Fibroblast of lung (primary cell): ENCODE results near the gene POU3F3. TPM values are rescaled to one million over a fixed set of nuclear protein-coding genes. Genes with fewer than 3 reads are reported as not detected.
A peak's percentile ranks its signal among the peaks of the same experiment; 100 is the strongest.

Experiments
- DNase-seq, 2 donors: peaks; one replicate each; pipeline versions ENCODE4 v3.0.0 to v3.0.0-alpha.2; 2010; ENCODE audit warnings: low read depth in 2 of 2
- H2AFZ ChIP-seq: 2 replicates; pipeline ENCODE4 v1.5.1; 2012; ENCODE audit warnings: low read length, control low read depth, inconsistent platforms
- H3K27ac ChIP-seq: 2 replicates; pipeline ENCODE4 v1.5.1; 2011; ENCODE audit warnings: low read length, control low read depth; ENCODE audit not compliant: insufficient read depth
- H3K27me3 ChIP-seq: 2 replicates; pipeline ENCODE4 v1.5.1; 2011; ENCODE audit warnings: mild to moderate bottlenecking, low read length; ENCODE audit not compliant: control insufficient read depth, insufficient read depth
- H3K36me3 ChIP-seq: 2 replicates; pipeline ENCODE4 v1.5.1; 2011; ENCODE audit warnings: low read length; ENCODE audit not compliant: control insufficient read depth, insufficient read depth
- H3K4me1 ChIP-seq: 2 replicates; pipeline ENCODE4 v1.5.1; 2011; ENCODE audit warnings: low read length; ENCODE audit not compliant: control insufficient read depth, insufficient read depth; ENCODE audit errors: extremely low read depth
- H3K4me2 ChIP-seq: 2 replicates; pipeline ENCODE4 v1.5.1; 2011; ENCODE audit warnings: low read length, control low read depth; ENCODE audit not compliant: insufficient read depth; ENCODE audit errors: extremely low read depth
- H3K4me3 ChIP-seq, 4 experiments: fragments of 200-600 bp in 1 of 4; sonication (generic) in 1 of 4; replicated peaks in 1 of 4; 2 replicates each; pipeline ENCODE4 v1.5.1; 2011 to 2016; ENCODE audit warnings: low read length in 4 of 4, low read depth in 3 of 4, mild to moderate bottlenecking in 3 of 4, control low read depth in 2 of 4, inconsistent platforms in 1 of 4, mixed read lengths in 1 of 4; ENCODE audit not compliant: insufficient read depth in 1 of 4; ENCODE audit errors: control extremely low read depth in 1 of 4
- H3K79me2 ChIP-seq: 2 replicates; pipeline ENCODE4 v1.5.1; 2012; ENCODE audit warnings: mild to moderate bottlenecking, low read length, inconsistent platforms; ENCODE audit not compliant: control insufficient read depth, insufficient read depth
- H3K9ac ChIP-seq: 2 replicates; pipeline ENCODE4 v1.5.1; 2011; ENCODE audit warnings: mild to moderate bottlenecking, low read length, control low read depth; ENCODE audit not compliant: insufficient read depth
- H3K9me3 ChIP-seq: 2 replicates; pipeline ENCODE4 v1.5.1; 2012; ENCODE audit warnings: low read depth, low read length; ENCODE audit not compliant: control insufficient read depth, insufficient read depth
- H4K20me1 ChIP-seq: 2 replicates; pipeline ENCODE4 v1.5.1; 2011; ENCODE audit warnings: low read length; ENCODE audit not compliant: control insufficient read depth, insufficient read depth; ENCODE audit errors: extremely low read depth
- EZH2 ChIP-seq: IDR thresholded peaks from 2 replicates; pipeline ENCODE4 v1.5.1; 2012; ENCODE audit warnings: low read length, control low read depth, mild to moderate bottlenecking; ENCODE audit errors: missing control alignments
- polyA plus RNA-seq, 2 donors: library from polyadenylated mRNA; depleted of rRNA in 1 of 2; stranded (reverse) in 1 of 2; unstranded in 1 of 2; fragments of >200 nt; gene quantifications; 2 replicates each; pipeline ENCODE4 v1.2.1, GENCODE V29; 2011 to 2012; ENCODE audit warnings: missing spikeins in 1 of 2
- total RNA-seq: library from RNA; depleted of rRNA; stranded (reverse); fragments of >200 nt; gene quantifications from 2 replicates; pipeline ENCODE4 v1.2.1, GENCODE V29; 2014
- TF ChIP-seq, protein P1 (sequence below), 2 donors: IDR thresholded peaks in 1 of 2; conservative IDR thresholded peaks in 1 of 2; 1 replicate in 1 of 2; 2 replicates in 1 of 2; pipeline ENCODE4 v1.5.1; 2011 to 2012; ENCODE audit warnings: low read length in 2 of 2, control low read depth in 1 of 2, inconsistent platforms in 1 of 2, low read depth in 1 of 2, mild to moderate bottlenecking in 1 of 2

The POU3F3 gene
- total and polyA plus RNA-seq, 2 donors (not counting 1 experiment from before 2014, with no cell fraction given) = 0.01 TPM; not detected in 1

DNA sequence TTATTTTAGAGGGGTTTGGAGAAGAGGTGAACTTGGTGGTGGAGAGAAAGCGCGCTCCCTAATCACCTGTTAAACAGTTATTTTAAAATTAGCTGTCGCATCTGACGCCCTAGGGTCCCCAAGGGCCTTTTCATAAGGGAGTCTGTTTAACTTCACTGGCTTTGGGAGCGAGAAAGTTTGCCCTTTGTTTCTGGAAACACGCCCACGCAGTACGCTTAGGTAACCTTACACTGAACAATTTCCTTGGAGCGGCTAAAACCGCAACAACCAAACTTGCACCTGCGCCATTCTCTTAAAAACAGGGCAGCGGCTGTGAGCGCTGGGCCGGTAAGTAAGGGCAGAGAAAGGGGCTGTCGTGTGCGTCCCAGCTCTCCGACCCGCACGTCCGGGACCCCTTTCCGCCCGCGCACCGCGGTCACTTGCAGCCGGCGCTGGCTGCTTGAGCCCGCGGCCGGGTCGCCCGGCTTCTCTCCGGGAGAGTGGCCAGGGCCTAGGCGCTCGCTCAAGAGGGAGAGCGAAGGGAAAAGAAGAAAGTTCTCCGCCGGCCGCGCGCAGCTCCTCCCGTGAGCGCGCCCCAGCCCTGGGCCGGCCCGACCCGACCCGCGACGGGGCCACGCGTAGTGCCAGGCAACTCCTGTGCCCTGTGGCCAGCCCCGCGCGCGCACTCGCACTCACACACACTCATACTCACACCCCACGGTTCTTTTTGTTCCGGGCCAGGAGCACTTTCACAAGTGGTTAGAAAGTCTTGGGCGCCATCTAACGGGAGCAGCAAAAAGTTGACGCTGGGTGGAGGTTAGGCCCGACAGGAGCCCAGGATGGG, 19.2 kb downstream of the POU3F3 start:
- Histone ChIP-seq H3K4me1 (no peaks in the 10 kb centered on the region), H4K20me1 (no peaks in the 10 kb centered on the region), H3K27ac (no peak overlapping the region), H3K36me3 (no peaks in the 10 kb centered on the region), H3K9ac (no peak overlapping the region), H3K79me2 (no peaks in the 10 kb centered on the region), H3K27me3 (peaks cover 18% of the 10 kb centered on the region), H3K9me3 (no peaks in the 10 kb centered on the region), H3K4me3 (peak overlapping the region in 3 of 4 experiments; percentile 11 to 59 (median 14)), H2AFZ (no peak overlapping the region), H3K4me2 (peak overlapping the region; percentile 51)
- no peak for TF ChIP-seq EZH2
- TF ChIP-seq, protein P1, sequence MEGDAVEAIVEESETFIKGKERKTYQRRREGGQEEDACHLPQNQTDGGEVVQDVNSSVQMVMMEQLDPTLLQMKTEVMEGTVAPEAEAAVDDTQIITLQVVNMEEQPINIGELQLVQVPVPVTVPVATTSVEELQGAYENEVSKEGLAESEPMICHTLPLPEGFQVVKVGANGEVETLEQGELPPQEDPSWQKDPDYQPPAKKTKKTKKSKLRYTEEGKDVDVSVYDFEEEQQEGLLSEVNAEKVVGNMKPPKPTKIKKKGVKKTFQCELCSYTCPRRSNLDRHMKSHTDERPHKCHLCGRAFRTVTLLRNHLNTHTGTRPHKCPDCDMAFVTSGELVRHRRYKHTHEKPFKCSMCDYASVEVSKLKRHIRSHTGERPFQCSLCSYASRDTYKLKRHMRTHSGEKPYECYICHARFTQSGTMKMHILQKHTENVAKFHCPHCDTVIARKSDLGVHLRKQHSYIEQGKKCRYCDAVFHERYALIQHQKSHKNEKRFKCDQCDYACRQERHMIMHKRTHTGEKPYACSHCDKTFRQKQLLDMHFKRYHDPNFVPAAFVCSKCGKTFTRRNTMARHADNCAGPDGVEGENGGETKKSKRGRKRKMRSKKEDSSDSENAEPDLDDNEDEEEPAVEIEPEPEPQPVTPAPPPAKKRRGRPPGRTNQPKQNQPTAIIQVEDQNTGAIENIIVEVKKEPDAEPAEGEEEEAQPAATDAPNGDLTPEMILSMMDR (conservative IDR thresholded peaks at IDR 0.05 in 1 of 2, IDR thresholded peaks at IDR 0.05 in 1 of 2; ENCODE audit: low read depth in 1 of 2, low read length in 2 of 2) = peak; percentile 44 to 56
- DNase-seq = peak; percentile 58 to 76

DNA sequence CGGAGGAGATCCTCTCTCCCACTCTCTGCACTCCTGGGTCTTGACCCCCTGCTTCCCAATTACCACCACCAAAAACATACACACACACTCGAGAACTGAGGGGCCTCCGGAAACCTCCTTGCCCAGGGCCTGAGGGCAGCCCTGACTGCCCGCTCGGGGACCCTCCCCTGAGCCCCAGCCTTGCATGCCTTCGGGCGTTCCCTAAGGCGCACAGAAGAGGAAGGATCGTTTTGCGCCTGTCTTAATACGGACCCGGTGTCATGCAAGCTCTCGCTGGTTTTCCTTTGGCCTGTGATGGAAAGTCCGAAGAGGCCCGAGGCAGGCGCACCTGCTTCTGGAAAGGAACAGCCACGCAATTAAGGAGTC, 19.8 kb downstream of the POU3F3 start:
- H3K4me1 ChIP-seq = no peaks in the 10 kb centered on the region
- H3K9ac ChIP-seq = no peak overlapping the region
- TF ChIP-seq EZH2 = no peak
- TF ChIP-seq, protein P1 (conservative IDR thresholded peaks at IDR 0.05 in 1 of 2, IDR thresholded peaks at IDR 0.05 in 1 of 2; ENCODE audit: low read depth in 1 of 2, low read length in 2 of 2) = peak in 1 of 2 donors; percentile 0
- no peaks in the 10 kb centered on the region for H3K9me3 ChIP-seq
- no peaks in the 10 kb centered on the region for H3K36me3 ChIP-seq
- H2AFZ ChIP-seq = no peak overlapping the region
- no peaks in the 10 kb centered on the region for H4K20me1 ChIP-seq
- no peak for DNase-seq
- no peak overlapping the region for H3K27ac ChIP-seq
- peaks cover 18% of the 10 kb centered on the region for H3K27me3 ChIP-seq
- no peak overlapping the region for H3K4me2 ChIP-seq
- no peak overlapping the region for H3K4me3 ChIP-seq
- no peaks in the 10 kb centered on the region for H3K79me2 ChIP-seq

DNA sequence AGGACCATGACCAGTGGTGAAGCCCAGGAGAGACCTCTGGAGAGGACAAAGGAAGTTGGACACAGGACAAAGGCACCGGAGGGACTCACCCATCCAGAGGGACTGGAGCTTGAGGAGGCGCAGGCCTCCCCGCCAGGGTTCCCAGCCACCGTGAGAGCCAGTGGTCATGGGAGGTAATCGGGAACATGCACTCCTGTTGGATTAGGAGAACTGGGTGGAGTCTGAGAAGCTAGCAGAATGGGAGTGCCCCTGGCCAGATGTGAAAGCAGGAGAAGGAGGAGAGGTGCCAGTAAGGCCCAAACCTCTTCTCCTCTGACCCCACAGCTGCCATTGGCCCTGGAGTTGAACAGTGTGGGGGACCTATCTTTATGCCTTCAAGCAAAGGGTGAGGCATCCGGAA, 20.3 kb downstream of the POU3F3 start:
- H3K9ac ChIP-seq = no peak overlapping the region
- H3K9me3 ChIP-seq = no peaks in the 10 kb centered on the region
- H4K20me1 ChIP-seq = no peaks in the 10 kb centered on the region
- TF ChIP-seq, protein P1 (conservative IDR thresholded peaks at IDR 0.05 in 1 of 2, IDR thresholded peaks at IDR 0.05 in 1 of 2; ENCODE audit: low read depth in 1 of 2, low read length in 2 of 2) = no peak
- no peak for TF ChIP-seq EZH2
- H3K4me1 ChIP-seq = no peaks in the 10 kb centered on the region
- no peak overlapping the region for H2AFZ ChIP-seq
- no peak overlapping the region for H3K4me3 ChIP-seq
- H3K36me3 ChIP-seq = no peaks in the 10 kb centered on the region
- no peaks in the 10 kb centered on the region for H3K79me2 ChIP-seq
- no peak overlapping the region for H3K4me2 ChIP-seq
- H3K27ac ChIP-seq = no peak overlapping the region
- DNase-seq = no peak
- H3K27me3 ChIP-seq = peaks cover 18% of the 10 kb centered on the region
